GM18505 (cell line): ENCODE data around the gene MDH2.
"Not testable (repeated sequence)": the region's sequence is repeated elsewhere in the genome, so short reads cannot be mapped to it uniquely, and the experiment has no call there.

ENCODE experiments used
- ATAC-seq: cut with Tn5 transposase; IDR thresholded peaks from one replicate; pipeline ENCODE4 v1.9.1; 2021; ENCODE audit not compliant: unreplicated experiment
- POLR2A ChIP-seq: IDR thresholded peaks from 4 replicates; pipeline ENCODE4 v1.6.1; 2011; ENCODE audit warnings: borderline replicate concordance; ENCODE audit not compliant: insufficient read depth, insufficient read length; ENCODE audit errors: extremely low read depth

Gene MDH2

GRCh38 chr7:76047811-76048667 is at the start of gene MDH2, which contains the start of gene STYXL1:
Gene MDH2 (plus strand): TSS chr7:76048106. CDS start chr7:76048161, 55 bp downstream.
Gene STYXL1 (minus strand): TSS chr7:76048000. CDS start chr7:76030523, 17,477 bp downstream.
- peak; percentile 92 for ATAC-seq
- TF ChIP-seq POLR2A: peak; percentile 91

- no peak for TF ChIP-seq POLR2A
- no peak for ATAC-seq
Observed at GRCh38 chr7:76000566-76000965, 47.3 kb upstream of the MDH2 start.

GRCh38 chr7:76002139-76002538 is 45.8 kb upstream of the MDH2 start:
- TF ChIP-seq POLR2A: no peak
- ATAC-seq: no peak

GRCh38 chr7:76002822-76003221 is 45.1 kb upstream of the MDH2 start:
- ATAC-seq: no peak

GRCh38 chr7:76003351-76003750 is 44.6 kb upstream of the MDH2 start:
- ATAC-seq: no peak
- no peak for TF ChIP-seq POLR2A

More at GRCh38 chr7:76002822-76003221, 45.1 kb upstream of the MDH2 start:
- no peak for TF ChIP-seq POLR2A

- not testable (repeated sequence) for ATAC-seq
Observed at GRCh38 chr7:76005004-76005403, 42.9 kb upstream of the MDH2 start.

GRCh38 chr7:76008156-76008687 is 39.7 kb upstream of the MDH2 start:
- no peak for ATAC-seq
- TF ChIP-seq POLR2A: no peak

GRCh38 chr7:76009672-76010600 is 38.0 kb upstream of the MDH2 start:
- no peak for ATAC-seq
- no peak for TF ChIP-seq POLR2A

GRCh38 chr7:76011442-76011861 is 36.5 kb upstream of the MDH2 start:
- TF ChIP-seq POLR2A: no peak
- ATAC-seq: no peak

GRCh38 chr7:76016191-76016947 is 31.5 kb upstream of the MDH2 start:
- no peak for TF ChIP-seq POLR2A
- ATAC-seq: no peak

- not testable (repeated sequence) for ATAC-seq
Observed at GRCh38 chr7:76018520-76018919, 29.4 kb upstream of the MDH2 start.

- no peak for ATAC-seq
- TF ChIP-seq POLR2A: no peak
Observed at GRCh38 chr7:76020031-76020714, 27.7 kb upstream of the MDH2 start.

GRCh38 chr7:76022026-76022780 is 25.7 kb upstream of the MDH2 start:
- no peak for ATAC-seq
- TF ChIP-seq POLR2A: no peak
